RPMI7951 (cell line): ENCODE data around the gene SLC8A1. TPM values are rescaled to one million over a fixed set of nuclear protein-coding genes. Genes with fewer than 3 reads are reported as not detected.
"Not testable (repeated sequence)": the region's sequence is repeated elsewhere in the genome, so short reads cannot be mapped to it uniquely, and the experiment has no call there.

ENCODE experiments used
- DNase-seq: peaks from one replicate; pipeline ENCODE4 v3.0.0-alpha.2; 2012; ENCODE audit warnings: low read depth
- total RNA-seq: library from RNA; depleted of rRNA; stranded (reverse); fragments of >200 nt; shearing (Covaris generic); gene quantifications from 2 replicates; pipeline ENCODE4 v1.2.3, GENCODE V29; 2014

Gene SLC8A1
- total RNA-seq, 1 experiment from 2014 or later = 6.4 TPM

GRCh38 chr2:40109381-40109780 is 342.5 kb downstream of the SLC8A1 start:
- DNase-seq = no peak

- DNase-seq = no peak
Observed at GRCh38 chr2:40108851-40109250, 343.0 kb downstream of the SLC8A1 start.

DNA sequence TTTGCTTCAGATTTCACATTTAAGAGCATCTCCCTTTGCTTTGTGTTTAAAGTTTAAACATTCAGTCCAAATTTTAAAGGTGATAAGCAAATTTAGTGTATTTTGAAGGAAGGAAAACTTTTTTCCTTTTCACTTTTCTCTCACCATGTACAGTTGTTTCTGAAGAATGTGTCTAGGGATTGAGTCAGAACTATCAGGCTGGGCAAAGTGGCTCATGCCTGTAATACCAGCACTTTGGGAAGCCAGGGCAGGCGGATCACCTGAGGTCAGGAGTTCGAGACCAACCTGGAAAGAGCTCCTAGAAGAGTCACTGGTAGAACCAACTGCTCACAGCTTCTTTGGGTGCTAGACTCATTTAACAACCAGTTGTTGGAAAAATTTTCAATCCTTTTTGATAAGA is 345.8 kb downstream of the SLC8A1 start:
- DNase-seq = no peak

- DNase-seq = peak; percentile 84
Observed at GRCh38 chr2:40105593-40105992, 346.3 kb downstream of the SLC8A1 start.

DNA sequence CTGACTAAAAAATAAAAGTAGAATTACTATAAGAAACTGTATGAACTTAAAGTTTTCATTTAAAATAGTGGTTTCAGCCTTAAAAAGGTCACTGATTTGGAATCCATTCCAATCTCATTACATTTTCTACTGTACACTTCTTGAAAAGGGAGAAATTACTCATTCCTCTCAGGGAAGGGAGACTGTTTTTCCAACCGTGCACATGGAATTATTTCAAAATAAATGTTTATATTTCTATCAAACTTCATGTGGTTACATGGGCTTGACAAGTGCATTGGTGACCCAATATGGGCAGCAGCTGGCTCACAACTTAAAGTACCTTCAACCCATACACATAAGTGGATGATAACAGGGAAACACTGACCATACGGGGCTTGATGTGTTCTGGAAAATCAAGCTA is 348.3 kb downstream of the SLC8A1 start:
- DNase-seq = peak; percentile 57

DNA sequence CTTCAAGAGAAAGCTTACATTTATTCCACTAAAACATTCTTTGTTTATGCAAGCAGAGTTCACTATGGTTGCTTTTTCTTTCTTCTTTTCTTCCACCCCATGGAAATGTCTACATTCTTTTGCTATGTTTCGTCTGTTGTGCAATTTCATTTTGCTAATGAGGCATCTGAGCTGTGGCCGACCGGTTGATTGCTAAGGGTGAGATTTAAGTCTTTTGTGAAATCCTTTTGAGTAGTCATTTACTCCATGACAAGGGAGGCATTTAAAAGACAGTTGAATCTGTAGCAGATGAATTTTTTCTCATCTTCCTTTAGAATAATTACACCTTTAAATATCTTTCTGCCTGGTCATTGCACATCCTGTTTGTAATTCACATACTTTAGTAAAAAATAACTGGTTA is 348.7 kb downstream of the SLC8A1 start:
- DNase-seq = peak; percentile 53

DNA sequence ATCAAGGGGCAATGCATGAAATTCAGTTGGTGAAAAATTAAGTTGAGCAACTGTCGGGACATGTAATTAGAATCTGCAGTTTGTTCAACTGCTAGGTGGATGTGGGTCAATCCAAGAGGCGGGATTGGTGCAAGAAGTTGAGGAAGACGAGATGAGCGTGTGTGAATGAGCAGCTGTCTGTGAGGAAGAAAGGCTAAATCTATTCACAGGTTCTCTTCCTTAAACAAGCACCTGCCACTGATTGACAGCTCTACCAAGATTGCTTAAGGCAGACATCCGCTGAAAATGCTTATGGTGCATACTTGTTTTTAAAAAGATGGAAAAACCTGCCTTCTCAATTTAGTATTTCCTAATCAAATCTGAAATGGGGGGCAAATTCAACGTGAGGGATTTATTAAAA is 349.4 kb downstream of the SLC8A1 start:
- no peak for DNase-seq

- DNase-seq = peak; percentile 79
Observed at GRCh38 chr2:40101131-40101575, 350.7 kb downstream of the SLC8A1 start.

GRCh38 chr2:40100676-40101075 is 351.2 kb downstream of the SLC8A1 start:
- DNase-seq = no peak

DNA sequence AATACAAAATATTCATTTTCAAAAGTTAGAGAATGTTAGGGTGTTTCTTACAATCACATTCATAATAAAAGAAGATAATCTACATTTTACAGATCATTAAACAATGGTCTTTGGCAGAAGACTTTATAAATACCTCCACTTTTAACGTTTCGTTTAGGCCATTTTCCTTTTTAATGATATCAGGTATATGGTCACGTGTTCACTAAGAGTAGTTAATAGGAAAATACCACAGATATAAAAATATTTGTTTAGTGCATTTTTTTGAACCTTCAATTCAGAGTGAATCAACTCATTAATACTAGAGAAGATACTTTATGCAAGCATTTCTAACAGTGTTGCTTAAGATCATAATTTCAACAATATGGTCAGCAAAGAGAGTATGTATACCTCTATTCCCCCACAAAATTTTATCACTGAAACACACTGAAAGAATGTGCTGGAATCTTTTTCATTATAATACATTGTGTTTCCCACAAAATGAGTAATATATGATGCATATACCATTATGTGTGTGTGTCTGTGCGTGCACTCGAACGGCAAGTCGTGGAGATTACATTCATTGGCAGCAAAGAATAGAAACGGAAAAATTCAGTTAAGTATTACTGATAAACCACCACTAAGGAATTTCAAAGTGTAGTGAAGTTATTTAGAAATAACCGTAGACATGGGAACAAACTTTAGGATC is 353.0 kb downstream of the SLC8A1 start:
- DNase-seq = no peak

GRCh38 chr2:40097691-40098385 is 354.1 kb downstream of the SLC8A1 start:
- DNase-seq = peak; percentile 58

GRCh38 chr2:40096360-40096759 is 355.5 kb downstream of the SLC8A1 start:
- peak; percentile 75 for DNase-seq

GRCh38 chr2:40095000-40095399 is 356.9 kb downstream of the SLC8A1 start:
- DNase-seq = peak; percentile 90

- no peak for DNase-seq
Observed at GRCh38 chr2:40094451-40094850, 357.4 kb downstream of the SLC8A1 start.

GRCh38 chr2:40093021-40093675 is 358.7 kb downstream of the SLC8A1 start:
- peak; percentile 60 for DNase-seq

GRCh38 chr2:40090044-40090443 is 361.8 kb downstream of the SLC8A1 start:
- no peak for DNase-seq

DNA sequence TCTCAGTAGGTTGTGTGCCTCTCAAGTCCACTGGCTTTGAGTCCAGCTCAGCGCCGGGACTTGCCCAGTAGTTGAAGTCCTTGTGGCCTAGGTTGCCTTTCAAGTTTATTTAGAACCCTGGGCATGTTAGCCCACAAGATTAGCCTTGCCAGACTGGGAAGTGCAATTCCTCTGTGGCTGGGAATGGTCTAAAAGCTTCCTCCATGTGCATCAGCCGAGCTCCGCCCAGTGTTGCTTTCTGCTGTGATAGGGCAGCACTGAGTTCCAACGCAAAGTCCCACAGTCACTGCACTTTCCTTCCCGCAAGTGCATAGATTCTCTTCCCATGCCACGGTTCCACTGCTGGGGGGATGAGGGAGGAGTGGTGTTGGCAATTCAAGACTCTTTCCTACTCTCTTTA is 364.0 kb downstream of the SLC8A1 start:
- no peak for DNase-seq

GRCh38 chr2:40087434-40087833 is 364.5 kb downstream of the SLC8A1 start:
- DNase-seq = peak; percentile 64

GRCh38 chr2:40085786-40086185 is 366.1 kb downstream of the SLC8A1 start:
- DNase-seq = no peak

- not testable (repeated sequence) for DNase-seq
Observed at GRCh38 chr2:40073336-40073735, 378.6 kb downstream of the SLC8A1 start.

GRCh38 chr2:40072442-40073232 is 379.3 kb downstream of the SLC8A1 start:
- DNase-seq = peak; percentile 13

GRCh38 chr2:40062381-40062780 is 389.5 kb downstream of the SLC8A1 start:
- no peak for DNase-seq
